HG02610 (cell line): ENCODE measurements around the gene CSF3R.

Experiments
- ATAC-seq: cut with Tn5 transposase; IDR thresholded peaks from one replicate; pipeline ENCODE4 v1.9.1; 2021; ENCODE audit warnings: mild to moderate bottlenecking, moderate library complexity; ENCODE audit not compliant: unreplicated experiment

CSF3R gene

DNA sequence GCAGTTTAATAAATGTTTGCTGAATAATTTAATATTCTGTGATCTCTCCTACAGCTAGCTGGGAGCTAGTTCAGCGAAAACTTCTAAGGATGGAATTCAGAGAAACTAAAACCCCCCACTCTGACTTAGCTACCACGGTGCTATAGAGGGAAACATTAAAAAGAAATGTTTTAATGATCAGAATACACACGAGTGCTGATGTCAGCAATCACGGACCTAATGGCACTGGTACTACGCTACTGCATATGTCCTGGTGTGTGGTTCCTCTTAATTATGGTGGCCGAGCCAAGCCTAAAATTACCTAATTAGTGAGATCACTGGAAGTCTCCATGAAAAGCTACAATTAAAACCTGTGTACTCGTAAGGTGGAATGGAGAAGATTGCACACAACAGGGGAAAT, 61.1 kb downstream of the CSF3R start:
- ATAC-seq, result no peak

GRCh38 chr1:36420836-36421317, 61.8 kb downstream of the CSF3R start:
- no peak for ATAC-seq

- no peak for ATAC-seq
These were observed 62.3 kb downstream of the CSF3R start for GRCh38 chr1:36420409-36420808.

DNA sequence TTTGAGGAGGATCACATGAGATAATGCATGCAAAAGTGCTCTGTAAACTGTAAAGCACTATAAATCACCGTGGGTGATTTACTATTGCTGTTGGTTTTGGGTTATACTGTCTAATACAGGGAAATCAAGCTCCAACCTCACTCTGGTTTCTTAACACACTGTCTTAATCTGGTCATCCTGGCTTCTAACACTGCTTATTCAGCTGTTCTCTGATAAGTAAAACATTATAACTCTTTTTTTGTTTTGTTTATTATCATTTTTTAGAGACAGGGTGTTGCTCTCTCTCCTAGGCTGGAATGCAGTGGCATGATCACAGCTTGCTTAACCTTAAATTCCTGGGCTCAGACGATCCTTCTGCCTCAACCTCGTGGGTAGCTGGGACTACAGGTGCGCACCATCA, 63.1 kb downstream of the CSF3R start:
- ATAC-seq, result no peak

DNA sequence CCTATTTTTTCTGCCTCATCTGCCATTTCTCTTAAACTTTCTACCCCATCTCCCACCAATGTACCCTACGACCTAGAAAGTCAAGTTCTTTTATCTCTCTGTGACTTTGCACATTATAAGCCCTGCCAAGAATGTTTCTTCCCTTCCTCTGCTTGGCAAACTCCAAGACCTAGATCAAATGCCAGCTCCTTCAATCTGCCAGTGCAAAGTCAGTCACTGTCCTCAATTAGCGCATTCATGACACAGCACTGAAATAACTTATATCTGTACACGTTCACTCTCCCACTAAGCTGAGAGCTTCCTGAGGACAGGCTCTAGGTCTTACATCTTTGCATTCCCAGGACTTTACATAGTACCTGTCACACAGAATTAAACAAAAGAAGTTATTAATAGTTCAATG, 63.6 kb downstream of the CSF3R start:
- ATAC-seq, result no peak

GRCh38 chr1:36417931-36418330, 64.8 kb downstream of the CSF3R start:
- ATAC-seq, result no peak
